K562 treated with DMSO at 1 percent for 48 hours (cell line): Measurements from ENCODE around the gene ANO6. TPM values are rescaled to one million over a fixed set of nuclear protein-coding genes. Genes with fewer than 3 reads are reported as not detected.

ENCODE experiments used
- total RNA-seq: library from RNA; unstranded; fragments of 300-600 nt; gene quantifications from 2 replicates; pipeline ENCODE4 v1.2.3, GENCODE V29; 2022; ENCODE audit warnings: low replicate concordance; ENCODE audit errors: extremely low read depth

Gene ANO6, protein sequence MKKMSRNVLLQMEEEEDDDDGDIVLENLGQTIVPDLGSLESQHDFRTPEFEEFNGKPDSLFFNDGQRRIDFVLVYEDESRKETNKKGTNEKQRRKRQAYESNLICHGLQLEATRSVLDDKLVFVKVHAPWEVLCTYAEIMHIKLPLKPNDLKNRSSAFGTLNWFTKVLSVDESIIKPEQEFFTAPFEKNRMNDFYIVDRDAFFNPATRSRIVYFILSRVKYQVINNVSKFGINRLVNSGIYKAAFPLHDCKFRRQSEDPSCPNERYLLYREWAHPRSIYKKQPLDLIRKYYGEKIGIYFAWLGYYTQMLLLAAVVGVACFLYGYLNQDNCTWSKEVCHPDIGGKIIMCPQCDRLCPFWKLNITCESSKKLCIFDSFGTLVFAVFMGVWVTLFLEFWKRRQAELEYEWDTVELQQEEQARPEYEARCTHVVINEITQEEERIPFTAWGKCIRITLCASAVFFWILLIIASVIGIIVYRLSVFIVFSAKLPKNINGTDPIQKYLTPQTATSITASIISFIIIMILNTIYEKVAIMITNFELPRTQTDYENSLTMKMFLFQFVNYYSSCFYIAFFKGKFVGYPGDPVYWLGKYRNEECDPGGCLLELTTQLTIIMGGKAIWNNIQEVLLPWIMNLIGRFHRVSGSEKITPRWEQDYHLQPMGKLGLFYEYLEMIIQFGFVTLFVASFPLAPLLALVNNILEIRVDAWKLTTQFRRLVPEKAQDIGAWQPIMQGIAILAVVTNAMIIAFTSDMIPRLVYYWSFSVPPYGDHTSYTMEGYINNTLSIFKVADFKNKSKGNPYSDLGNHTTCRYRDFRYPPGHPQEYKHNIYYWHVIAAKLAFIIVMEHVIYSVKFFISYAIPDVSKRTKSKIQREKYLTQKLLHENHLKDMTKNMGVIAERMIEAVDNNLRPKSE
- total RNA-seq: not detected in 2 replicates

DNA sequence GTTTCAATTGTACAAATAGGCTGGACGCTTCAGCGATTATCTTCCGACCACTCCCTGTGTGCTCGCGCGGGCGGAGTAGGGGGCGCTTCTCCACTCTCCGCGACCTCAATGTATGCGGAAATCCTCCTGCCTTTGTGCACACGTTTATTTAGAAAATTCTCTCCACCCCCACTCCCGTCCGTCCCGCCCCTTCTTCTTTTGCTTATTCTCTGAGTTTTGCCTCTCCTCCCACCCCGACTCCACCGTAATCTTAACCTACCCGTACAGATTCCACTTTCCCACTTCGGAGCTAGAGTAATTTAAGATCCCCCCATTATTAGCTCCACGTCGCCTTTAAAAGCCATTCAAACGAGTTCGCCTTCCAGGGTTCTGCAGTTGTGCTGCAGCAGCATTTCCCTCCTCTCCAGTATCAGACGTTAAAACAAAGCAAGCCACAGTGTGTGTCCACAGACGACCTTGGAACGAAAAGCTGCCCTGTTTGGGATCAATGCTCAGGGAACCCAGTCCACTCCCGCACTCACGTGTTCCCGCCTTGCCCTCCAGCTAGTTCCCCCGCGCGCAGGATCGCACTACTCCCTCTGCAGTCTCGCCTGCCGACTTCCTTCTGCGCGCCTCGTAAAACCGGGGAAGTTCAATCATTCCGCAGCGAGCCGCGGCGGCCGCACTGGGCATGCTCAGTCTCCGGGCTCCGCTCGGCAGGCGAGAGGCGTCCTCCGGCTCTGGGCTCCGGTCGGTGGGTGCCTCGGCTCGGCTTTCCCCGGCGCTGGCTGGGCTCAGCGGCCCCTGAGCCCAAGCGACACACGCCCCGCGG is at the start of gene ANO6:
Gene ANO6 (plus strand): TSS at position 677 of the 811 bp plus-strand sequence. CDS start 227 bp downstream, outside the sequence.

Other genes with a start within 250 kb of the ANO6 start
- not detected in 2 replicates for gene DBX2, start 165.0 kb upstream of the ANO6 start, total RNA-seq